Activated CD4-positive, alpha-beta T cell treated with anti-CD3 and anti-CD28 coated beads, Interleukin-2, amount 50 U/mL, for 16 hours (primary cell): ENCODE data around the gene AFF4.
"Not testable (repeated sequence)": the region's sequence is repeated elsewhere in the genome, so short reads cannot be mapped to it uniquely, and the experiment has no call there.

Experiments used
- DNase-seq: peaks from one replicate; pipeline ENCODE4 v3.0.0-alpha.2; 2020

AFF4 gene

GRCh38 chr5:132963171-132964104 lies at the start of gene AFF4:
TSS of gene AFF4 (minus strand) at chr5:132963634. CDS start at chr5:132937189, 26,445 bp downstream.
- DNase-seq, result peak; percentile 93

GRCh38 chr5:133008455-133008854 lies 45.0 kb upstream of the AFF4 start:
- DNase-seq, result not testable (repeated sequence)

- no peak for DNase-seq
These were observed 43.2 kb upstream of the AFF4 start for GRCh38 chr5:133006653-133007052.

GRCh38 chr5:132999246-132999645 lies 35.8 kb upstream of the AFF4 start:
- DNase-seq, result no peak

- no peak for DNase-seq
These were observed 35.1 kb upstream of the AFF4 start for GRCh38 chr5:132998556-132998955.

GRCh38 chr5:132996307-132996706 lies 32.9 kb upstream of the AFF4 start:
- no peak for DNase-seq

- DNase-seq, result no peak
These were observed 24.3 kb upstream of the AFF4 start for GRCh38 chr5:132987531-132988408.

- DNase-seq, result not testable (repeated sequence)
These were observed 19.5 kb upstream of the AFF4 start for GRCh38 chr5:132982971-132983370.

GRCh38 chr5:132981288-132981687 lies 17.9 kb upstream of the AFF4 start:
- no peak for DNase-seq

- no peak for DNase-seq
These were observed 16.5 kb upstream of the AFF4 start for GRCh38 chr5:132979976-132980375.

GRCh38 chr5:132979367-132979940 lies 16.0 kb upstream of the AFF4 start:
- no peak for DNase-seq

- no peak for DNase-seq
These were observed 13.4 kb upstream of the AFF4 start for GRCh38 chr5:132976852-132977251.

- not testable (repeated sequence) for DNase-seq
These were observed 9.0 kb upstream of the AFF4 start for GRCh38 chr5:132972436-132972828.

GRCh38 chr5:132971483-132972435 lies 8.3 kb upstream of the AFF4 start:
- no peak for DNase-seq

- no peak for DNase-seq
These were observed 1.7 kb upstream of the AFF4 start for GRCh38 chr5:132965120-132965519.

GRCh38 chr5:132962429-132963021 lies 909 bp downstream of the AFF4 start:
- peak; percentile 19 for DNase-seq

- no peak for DNase-seq
These were observed 1.5 kb downstream of the AFF4 start for GRCh38 chr5:132961887-132962286.

- DNase-seq, result not testable (repeated sequence)
These were observed 2.2 kb downstream of the AFF4 start for GRCh38 chr5:132961123-132961815.

- not testable (repeated sequence) for DNase-seq
These were observed 7.2 kb downstream of the AFF4 start for GRCh38 chr5:132956166-132956799.

GRCh38 chr5:132953710-132954109 lies 9.7 kb downstream of the AFF4 start:
- DNase-seq, result no peak
